NCI-H1436 (cell line): ENCODE measurements around the gene CHPT1.
"Not testable (repeated sequence)": the region's sequence is repeated elsewhere in the genome, so short reads cannot be mapped to it uniquely, and the experiment has no call there.

Source experiments
- DNase-seq: peaks from one replicate; lab custom pipeline; 2025; lab: John Stamatoyannopoulos, UW

Gene CHPT1

GRCh38 chr12:101697197-101697929 is at the start of gene CHPT1:
Gene CHPT1, plus strand, starts transcription at chr12:101697640. Its CDS starts 222 bp downstream, at chr12:101697862.
- peak; percentile 70 for DNase-seq

GRCh38 chr12:101647711-101648110 is 49.7 kb upstream of the CHPT1 start:
- no peak for DNase-seq

- no peak for DNase-seq
Observed at GRCh38 chr12:101648195-101648594, 49.2 kb upstream of the CHPT1 start.

GRCh38 chr12:101650346-101651117 is 46.9 kb upstream of the CHPT1 start:
- DNase-seq = no peak

GRCh38 chr12:101653030-101653429 is 44.4 kb upstream of the CHPT1 start:
- no peak for DNase-seq

- no peak for DNase-seq
Observed at GRCh38 chr12:101653503-101653902, 43.9 kb upstream of the CHPT1 start.

GRCh38 chr12:101654442-101654841 is 43.0 kb upstream of the CHPT1 start:
- no peak for DNase-seq

GRCh38 chr12:101655393-101655792 is 42.0 kb upstream of the CHPT1 start:
- DNase-seq = no peak

- DNase-seq = not testable (repeated sequence)
Observed at GRCh38 chr12:101660662-101661061, 36.8 kb upstream of the CHPT1 start.

- no peak for DNase-seq
Observed at GRCh38 chr12:101663298-101663697, 34.1 kb upstream of the CHPT1 start.

- DNase-seq = no peak
Observed at GRCh38 chr12:101664992-101665391, 32.4 kb upstream of the CHPT1 start.

- no peak for DNase-seq
Observed at GRCh38 chr12:101666052-101666728, 31.2 kb upstream of the CHPT1 start.

GRCh38 chr12:101667591-101667990 is 29.8 kb upstream of the CHPT1 start:
- DNase-seq = no peak

GRCh38 chr12:101670007-101670671 is 27.3 kb upstream of the CHPT1 start:
- no peak for DNase-seq

- no peak for DNase-seq
Observed at GRCh38 chr12:101671157-101671791, 26.2 kb upstream of the CHPT1 start.

- DNase-seq = no peak
Observed at GRCh38 chr12:101671833-101672232, 25.6 kb upstream of the CHPT1 start.

- DNase-seq = no peak
Observed at GRCh38 chr12:101675555-101675954, 21.9 kb upstream of the CHPT1 start.

GRCh38 chr12:101676497-101676896 is 20.9 kb upstream of the CHPT1 start:
- not testable (repeated sequence) for DNase-seq

GRCh38 chr12:101678081-101678480 is 19.4 kb upstream of the CHPT1 start:
- no peak for DNase-seq

- no peak for DNase-seq
Observed at GRCh38 chr12:101680240-101680639, 17.2 kb upstream of the CHPT1 start.

GRCh38 chr12:101680647-101681046 is 16.8 kb upstream of the CHPT1 start:
- no peak for DNase-seq

- not testable (repeated sequence) for DNase-seq
Observed at GRCh38 chr12:101681627-101682026, 15.8 kb upstream of the CHPT1 start.
